ENCODE data around the gene LHX6. TPM values are rescaled to one million over a fixed set of nuclear protein-coding genes. Genes with fewer than 3 reads are reported as not detected.

Gene LHX6
- polyA plus RNA-seq, 1 experiment = not detected

- no peaks in the 10 kb centered on the region for H3K36me3 ChIP-seq (ENCODE audit: control insufficient read depth, insufficient read depth, low read length)
- peaks cover 12% of the 10 kb centered on the region for H3K27me3 ChIP-seq (ENCODE audit: control insufficient read depth, insufficient read depth, low read length)
- ChIA-PET CTCF (no interaction called here), POLR2A (no interaction called here)
- no peak overlapping the region for H3K4me3 ChIP-seq (ENCODE audit: low read depth, low read length)
- TF ChIP-seq CTCF (IDR thresholded peaks at IDR 0.05; ENCODE audit: insufficient read depth, low read depth, low read length) = no peak
- DNase-seq (ENCODE audit: low read depth) = no peak
These were observed 42.5 kb downstream of the LHX6 start for GRCh38 chr9:122186301-122186700.

DNA sequence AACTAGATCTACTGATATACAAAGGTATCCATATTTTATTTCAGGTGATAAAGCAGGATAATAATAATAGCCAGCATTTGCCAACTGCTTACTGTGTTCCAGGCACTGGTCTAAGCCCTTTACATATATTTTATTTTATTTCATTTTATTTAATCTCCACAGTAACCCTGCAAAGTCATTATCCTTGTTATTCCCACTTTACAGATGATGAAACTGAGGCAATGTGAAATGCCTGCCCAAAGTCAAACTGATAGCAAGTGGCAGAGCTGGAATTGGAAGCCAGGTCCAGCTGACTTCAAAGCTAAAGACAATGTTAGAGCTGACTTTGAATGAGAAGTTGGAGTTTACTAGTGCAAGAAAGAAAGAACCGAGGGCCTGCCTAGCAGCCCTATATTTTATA lies 44.2 kb downstream of the LHX6 start:
- POLR2A ChIA-PET = no interaction called here
- DNase-seq (ENCODE audit: low read depth) = no peak
- Histone ChIP-seq H3K27me3 (ENCODE audit: control insufficient read depth, insufficient read depth, low read length) (peaks cover 12% of the 10 kb centered on the region), H3K4me3 (ENCODE audit: low read depth, low read length) (no peak overlapping the region), H3K36me3 (ENCODE audit: control insufficient read depth, insufficient read depth, low read length) (no peaks in the 10 kb centered on the region)
- CTCF ChIA-PET = no interaction called here
- TF ChIP-seq CTCF (IDR thresholded peaks at IDR 0.05; ENCODE audit: insufficient read depth, low read depth, low read length) = no peak

DNA sequence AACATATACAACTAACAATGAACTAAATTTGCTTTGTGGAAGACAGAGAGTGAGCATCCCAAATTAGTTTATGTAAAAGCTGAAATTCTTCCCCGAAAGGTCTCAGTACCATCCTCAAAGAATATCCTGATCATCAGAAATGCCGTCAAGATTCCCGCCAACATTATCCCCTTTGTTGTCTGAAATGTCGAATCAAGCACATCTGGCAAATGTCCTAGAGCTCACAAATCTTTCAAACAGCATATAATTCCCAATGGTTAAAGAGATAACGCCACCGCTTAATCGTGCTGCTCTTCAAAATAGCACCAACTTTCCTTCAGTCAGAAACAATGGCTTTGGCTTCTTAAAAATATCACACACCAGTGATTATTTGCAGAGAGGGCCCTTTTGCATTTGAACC lies 45.3 kb downstream of the LHX6 start:
- no peak for TF ChIP-seq CTCF (IDR thresholded peaks at IDR 0.05; ENCODE audit: insufficient read depth, low read depth, low read length)
- DNase-seq (ENCODE audit: low read depth) = no peak
- H3K27me3 ChIP-seq (ENCODE audit: control insufficient read depth, insufficient read depth, low read length) = peaks cover 12% of the 10 kb centered on the region
- CTCF ChIA-PET = interaction anchor here (1.6 kb wide), 1 partner anchor 85 kb away, joined by 4 read pairs; no protein-coding TSS in a partner anchor
- H3K4me3 ChIP-seq (ENCODE audit: low read depth, low read length) = no peak overlapping the region
- no peaks in the 10 kb centered on the region for H3K36me3 ChIP-seq (ENCODE audit: control insufficient read depth, insufficient read depth, low read length)
- POLR2A ChIA-PET = no interaction called here

GRCh38 chr9:122180633-122181032 lies 48.1 kb downstream of the LHX6 start:
- ChIA-PET CTCF (interaction anchor here (1.3 to 1.8 kb wide), 3 partner anchors 10 to 56 kb away, joined by 4 read pairs; no protein-coding TSS in a partner anchor), POLR2A (no interaction called here)
- DNase-seq (ENCODE audit: low read depth) = peak; percentile 57
- Histone ChIP-seq H3K27me3 (ENCODE audit: control insufficient read depth, insufficient read depth, low read length) (peaks cover 12% of the 10 kb centered on the region), H3K4me3 (ENCODE audit: low read depth, low read length) (no peak overlapping the region), H3K36me3 (ENCODE audit: control insufficient read depth, insufficient read depth, low read length) (no peaks in the 10 kb centered on the region)
- TF ChIP-seq CTCF (IDR thresholded peaks at IDR 0.05; ENCODE audit: insufficient read depth, low read depth, low read length) = no peak

- Histone ChIP-seq H3K27me3 (ENCODE audit: control insufficient read depth, insufficient read depth, low read length) (peaks cover 12% of the 10 kb centered on the region), H3K36me3 (ENCODE audit: control insufficient read depth, insufficient read depth, low read length) (no peaks in the 10 kb centered on the region), H3K4me3 (ENCODE audit: low read depth, low read length) (no peak overlapping the region)
- ChIA-PET CTCF (interaction anchor here (1.8 kb wide), 1 partner anchor 15 kb away, joined by 4 read pairs; no protein-coding TSS in a partner anchor), POLR2A (no interaction called here)
- TF ChIP-seq CTCF (IDR thresholded peaks at IDR 0.05; ENCODE audit: insufficient read depth, low read depth, low read length) = no peak
- no peak for DNase-seq (ENCODE audit: low read depth)
These were observed 49.1 kb downstream of the LHX6 start for GRCh38 chr9:122179690-122180074.

Measured in BJ (cell line).